Activated CD8-positive, alpha-beta memory T cell treated with anti-CD3 and anti-CD28 coated beads, Interleukin-2, amount 50 U/mL, for 24 hours (primary cell): ENCODE data around the gene DNAJC6.
"Not testable (repeated sequence)": the region's sequence is repeated elsewhere in the genome, so short reads cannot be mapped to it uniquely, and the experiment has no call there.

Experiments
- DNase-seq: peaks from one replicate; pipeline ENCODE4 v3.0.0-alpha.2; 2020; ENCODE audit errors: extremely low read depth

DNAJC6 gene

GRCh38 chr1:65355031-65355712 is 45.8 kb downstream of the DNAJC6 start:
- DNase-seq = no peak

- DNase-seq = no peak
Measured at GRCh38 chr1:65357291-65357960, 48.1 kb downstream of the DNAJC6 start.

- no peak for DNase-seq
Measured at GRCh38 chr1:65359888-65360287, 50.5 kb downstream of the DNAJC6 start.

GRCh38 chr1:65360648-65361047 is 51.3 kb downstream of the DNAJC6 start:
- DNase-seq = no peak

- DNase-seq = no peak
Measured at GRCh38 chr1:65362545-65362944, 53.2 kb downstream of the DNAJC6 start.

DNA sequence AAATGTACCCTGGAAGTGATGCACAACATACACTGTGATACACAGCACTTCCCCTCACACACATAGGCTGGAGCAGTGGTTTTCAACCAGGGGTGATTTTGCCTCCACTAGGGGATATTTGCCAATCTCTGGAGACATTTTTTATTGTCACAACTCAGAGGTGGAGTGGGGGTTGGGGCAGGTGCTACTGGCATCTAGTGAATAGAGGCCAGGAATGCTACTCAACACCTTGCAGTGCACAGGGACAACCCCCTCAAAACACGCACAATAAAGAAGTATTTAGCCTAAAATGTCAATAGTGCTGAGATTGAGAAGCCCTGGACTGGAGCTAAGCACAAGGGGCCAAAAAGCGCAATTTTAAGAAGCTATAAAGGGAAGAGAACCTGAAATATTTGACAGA is 54.1 kb downstream of the DNAJC6 start:
- no peak for DNase-seq

DNA sequence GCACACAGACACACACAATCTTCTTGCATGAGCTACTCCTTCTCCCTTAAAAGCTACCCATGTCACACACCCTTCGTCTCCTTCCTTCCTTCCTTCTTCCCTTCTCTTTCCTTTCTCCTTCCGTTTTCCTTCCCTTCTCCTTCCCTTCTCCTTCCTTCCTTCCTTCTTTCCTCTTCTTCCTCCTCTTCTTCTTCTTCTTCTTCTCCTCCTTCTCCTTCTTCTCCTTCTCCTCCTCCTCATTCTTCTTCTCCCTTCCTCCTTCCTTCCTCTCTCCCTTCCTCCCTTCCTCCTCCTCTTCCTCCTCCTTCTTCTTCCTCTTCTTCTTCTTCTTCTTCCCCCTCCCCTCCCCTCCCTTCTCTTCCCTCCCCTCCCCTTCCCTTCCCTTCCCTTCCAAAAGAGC is 59.1 kb downstream of the DNAJC6 start:
- no peak for DNase-seq

- DNase-seq = no peak
Measured at GRCh38 chr1:65371544-65371943, 62.2 kb downstream of the DNAJC6 start.

GRCh38 chr1:65372557-65372956 is 63.2 kb downstream of the DNAJC6 start:
- DNase-seq = no peak

DNA sequence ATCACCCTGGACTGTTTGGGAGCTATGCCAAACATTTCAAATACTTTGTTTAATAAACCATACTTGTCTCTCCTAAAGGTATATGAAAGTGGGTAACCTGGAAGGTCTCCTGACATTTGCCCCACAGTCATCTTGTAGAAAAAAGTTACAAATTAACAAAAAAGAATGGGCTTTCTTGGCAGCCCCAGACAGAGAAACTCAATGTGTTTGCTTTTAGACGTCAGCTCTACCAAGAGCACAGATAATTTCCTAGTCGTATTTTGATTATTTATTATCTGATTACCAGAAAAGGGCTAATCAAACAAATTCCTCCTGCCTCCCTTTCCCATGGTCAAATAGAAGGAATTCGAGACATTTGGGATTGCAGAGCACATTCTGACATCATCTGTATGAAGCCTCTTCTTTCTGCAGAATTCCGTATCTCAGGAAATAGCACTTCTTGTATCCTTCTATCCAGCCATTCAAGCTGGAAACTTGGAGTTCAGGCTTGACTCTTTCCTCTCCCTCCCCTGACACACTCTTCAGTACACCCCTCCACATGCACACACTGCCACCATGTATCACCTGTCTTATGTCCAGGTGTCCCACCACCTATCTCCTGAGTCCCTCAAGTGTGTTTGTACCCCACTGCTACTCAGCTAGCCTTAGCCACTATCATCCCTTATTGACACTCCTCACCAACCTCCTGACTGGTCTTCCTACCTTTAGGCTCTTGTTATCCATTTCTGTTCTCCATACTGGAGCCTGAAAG is 68.3 kb downstream of the DNAJC6 start:
- no peak for DNase-seq

DNA sequence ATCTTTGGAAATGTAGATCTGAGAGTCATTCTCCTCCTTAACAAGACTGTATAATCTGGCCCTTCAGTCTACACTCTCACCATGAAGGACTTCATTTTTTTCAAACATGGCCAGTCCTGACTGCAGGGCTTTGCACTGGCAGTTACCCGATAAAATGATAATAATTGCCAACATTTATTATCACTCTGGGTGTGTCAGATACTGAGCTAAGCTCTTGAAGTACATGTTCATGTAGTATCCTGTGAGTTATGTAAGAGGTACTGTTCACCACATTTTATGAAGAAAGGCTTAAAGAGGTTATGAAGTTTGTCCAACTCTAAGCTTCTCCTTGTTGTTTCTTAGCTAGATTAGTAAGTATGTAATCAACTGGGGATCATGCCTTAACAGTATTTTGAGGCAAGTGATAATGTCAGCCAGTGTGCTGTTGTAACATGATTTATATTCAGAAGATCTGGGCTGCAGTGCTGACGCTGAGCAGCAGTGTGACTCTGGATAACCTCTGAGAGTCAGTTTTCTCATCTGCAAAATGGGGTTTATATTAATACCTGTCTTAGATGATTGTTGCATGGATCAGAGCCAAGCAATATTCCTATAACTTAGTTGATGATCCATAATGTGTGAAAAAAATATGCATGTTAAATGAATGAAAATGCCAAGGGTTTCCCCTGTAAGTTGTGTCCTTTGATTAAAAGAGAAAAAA is 69.1 kb downstream of the DNAJC6 start:
- no peak for DNase-seq

GRCh38 chr1:65384426-65384825 is 75.1 kb downstream of the DNAJC6 start:
- not testable (repeated sequence) for DNase-seq

DNA sequence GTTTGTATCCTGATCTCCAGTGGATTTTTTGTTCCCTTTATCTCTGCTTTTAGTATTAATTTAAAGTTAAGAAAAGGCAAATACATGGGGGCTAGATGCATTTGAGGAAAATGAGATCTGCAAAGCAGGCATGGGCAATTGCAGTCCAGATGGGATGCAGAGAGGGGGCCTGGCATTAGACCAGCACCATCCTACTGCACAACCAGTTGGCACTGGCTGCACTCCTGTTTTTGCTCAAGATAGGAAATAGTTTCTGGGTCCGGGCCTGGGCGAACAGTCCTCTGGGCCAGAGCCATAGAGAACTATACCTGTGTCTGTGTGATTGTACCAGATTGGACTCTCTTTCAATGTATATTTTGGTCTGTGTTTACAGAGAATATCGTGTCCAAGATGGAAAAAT is 77.1 kb downstream of the DNAJC6 start:
- no peak for DNase-seq

DNA sequence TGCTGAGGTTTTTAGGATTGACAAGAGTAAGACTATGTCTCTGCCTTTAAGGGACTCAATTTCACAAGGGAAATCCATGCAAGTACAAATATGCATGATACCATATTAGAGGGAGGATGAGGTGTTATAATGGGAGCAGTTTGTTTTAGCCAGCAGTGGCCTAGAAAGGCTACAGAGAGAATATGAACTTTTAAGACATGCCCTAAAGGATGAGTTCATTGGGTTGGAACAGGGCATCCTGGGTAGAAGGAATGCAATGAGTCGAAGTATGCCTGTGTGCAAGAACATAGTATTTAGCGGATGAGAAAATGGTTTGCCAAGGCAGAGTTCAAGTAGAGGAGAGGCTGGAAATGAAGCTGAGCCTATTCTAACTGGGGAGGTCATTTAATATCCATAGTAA is 78.5 kb downstream of the DNAJC6 start:
- no peak for DNase-seq

DNA sequence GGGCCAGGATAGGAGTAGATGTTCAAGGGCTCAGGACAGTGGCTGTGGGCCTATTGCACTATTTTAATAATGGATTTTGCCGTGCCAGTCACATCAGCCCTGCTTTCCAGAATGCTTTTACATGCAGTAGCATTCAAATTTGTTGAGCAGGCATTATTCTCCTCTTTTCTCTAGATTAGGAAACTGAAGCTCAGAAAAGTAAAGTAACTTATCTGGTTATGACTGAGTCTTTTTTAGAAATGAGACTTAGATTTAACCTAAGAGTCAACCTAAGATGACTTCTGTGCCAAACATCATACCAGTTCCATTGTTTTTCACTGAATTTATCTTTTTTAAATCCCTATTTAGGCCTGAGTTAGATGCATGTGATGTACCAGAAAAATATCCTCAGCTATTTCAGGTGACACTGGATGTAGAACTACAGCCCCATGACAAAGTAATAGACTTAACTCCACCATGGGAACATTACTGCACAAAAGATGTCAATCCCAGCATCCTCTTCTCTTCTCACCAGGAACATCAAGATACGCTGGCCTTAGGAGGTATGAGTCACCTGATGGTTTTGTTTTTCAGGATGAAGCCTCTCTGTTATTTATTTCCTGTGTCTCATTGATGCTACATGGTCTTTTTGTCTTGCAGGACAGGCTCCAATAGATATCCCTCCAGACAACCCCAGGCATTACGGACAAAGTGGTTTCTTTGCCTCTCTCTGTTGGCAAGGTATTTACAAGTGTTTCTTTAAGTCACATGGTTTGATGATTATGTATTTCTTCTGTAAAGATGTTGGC is 79.8 kb downstream of the DNAJC6 start:
- no peak for DNase-seq

GRCh38 chr1:65392497-65392896 is 83.2 kb downstream of the DNAJC6 start:
- no peak for DNase-seq

DNA sequence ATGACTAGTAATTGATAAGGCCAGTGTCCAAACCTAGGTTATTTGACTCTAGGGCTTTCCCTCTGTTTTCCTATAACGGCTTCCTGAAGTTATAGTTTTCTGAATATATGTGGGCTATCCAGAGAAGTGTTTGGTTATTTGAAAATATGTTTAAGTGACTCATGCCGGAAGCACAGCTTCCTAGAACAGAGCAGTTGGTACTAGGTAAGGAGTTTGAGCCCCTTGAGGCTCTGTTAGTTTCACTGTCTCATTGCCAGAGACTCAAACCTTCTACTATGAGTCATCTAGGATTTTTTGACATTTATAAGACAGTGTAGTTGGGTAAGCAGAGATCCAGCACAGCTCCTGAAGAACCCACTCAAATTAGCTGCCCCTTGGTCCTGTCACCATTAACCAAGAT is 84.0 kb downstream of the DNAJC6 start:
- DNase-seq = no peak

- no peak for DNase-seq
Measured at GRCh38 chr1:65393928-65394327, 84.6 kb downstream of the DNAJC6 start.

GRCh38 chr1:65395887-65396612 is 86.7 kb downstream of the DNAJC6 start:
- no peak for DNase-seq

- DNase-seq = no peak
Measured at GRCh38 chr1:65398083-65398482, 88.7 kb downstream of the DNAJC6 start.

DNA sequence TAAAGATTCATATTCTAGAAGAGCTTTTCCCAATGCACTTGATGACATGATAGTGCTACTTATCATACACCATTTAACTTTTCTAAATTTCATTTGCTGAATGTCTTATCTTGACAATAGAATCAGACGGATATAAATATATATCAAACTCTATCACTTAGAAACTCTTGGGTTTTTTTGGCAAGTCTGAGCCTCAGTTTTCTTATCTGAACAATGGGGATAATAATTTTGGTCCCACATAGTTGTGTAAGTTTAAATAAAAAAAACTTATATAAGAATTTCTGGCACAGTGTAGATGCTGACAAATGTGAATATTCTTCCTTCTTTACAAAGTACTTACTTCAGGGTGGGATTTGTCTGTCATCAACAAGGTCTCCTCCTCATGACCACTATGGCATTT is 89.7 kb downstream of the DNAJC6 start:
- no peak for DNase-seq
